CD14-positive monocyte (primary cell): Measurements from ENCODE around the gene PTOV1. TPM values are rescaled to one million over a fixed set of nuclear protein-coding genes. Genes with fewer than 3 reads are reported as not detected.
A peak's percentile ranks its signal among the peaks of the same experiment; 100 is the strongest.

Experiments used
- DNase-seq, 3 donors: peaks; one replicate each; pipeline ENCODE4 v3.0.0-alpha.2; 2011 to 2022
- H2AFZ ChIP-seq: 2 replicates; pipeline ENCODE4 v1.6.0; 2012; ENCODE audit warnings: mild to moderate bottlenecking, low read depth, low read length, inconsistent platforms; ENCODE audit not compliant: insufficient read depth, poor library complexity, severe bottlenecking
- H3K27ac ChIP-seq, 2 donors: 1 replicate in 1 of 2; 2 replicates in 1 of 2; pipeline ENCODE4 v1.5.1; 2012 to 2013; ENCODE audit warnings: low read length in 2 of 2, control low read depth in 1 of 2, inconsistent platforms in 1 of 2, low read depth in 1 of 2, mild to moderate bottlenecking in 1 of 2
- H3K27me3 ChIP-seq, 2 donors: one replicate each; pipeline versions ENCODE4 v1.6.0 to v1.6.1; 2011 to 2013; ENCODE audit warnings: low read length in 2 of 2; ENCODE audit not compliant: control insufficient read depth in 2 of 2, insufficient read depth in 2 of 2
- H3K36me3 ChIP-seq, 2 donors: replicated peaks in 1 of 2; 1 replicate in 1 of 2; 2 replicates in 1 of 2; pipeline versions ENCODE4 v1.5.1 to v1.6.1; 2012 to 2013; ENCODE audit warnings: low read length in 2 of 2, control low read depth in 1 of 2, inconsistent platforms in 1 of 2, mild to moderate bottlenecking in 1 of 2; ENCODE audit not compliant: insufficient read depth in 2 of 2, control insufficient read depth in 1 of 2
- H3K4me1 ChIP-seq, 2 donors: 1 replicate in 1 of 2; 2 replicates in 1 of 2; pipeline versions ENCODE4 v1.5.1 to v1.6.1; 2012 to 2013; ENCODE audit warnings: low read length in 2 of 2, control low read depth in 1 of 2, inconsistent platforms in 1 of 2, mild to moderate bottlenecking in 1 of 2, moderate library complexity in 1 of 2; ENCODE audit not compliant: insufficient read depth in 2 of 2, control insufficient read depth in 1 of 2
- H3K4me2 ChIP-seq: replicated peaks from 2 replicates; pipeline ENCODE3; 2012; ENCODE audit warnings: low read length, moderate library complexity, mild to moderate bottlenecking; ENCODE audit not compliant: poor library complexity, severe bottlenecking; ENCODE audit errors: extremely low read depth
- H3K4me3 ChIP-seq, 3 experiments: fragments of 200-600 bp in 1 of 3; sonication (generic) in 1 of 3; replicated peaks in 1 of 3; 1 replicate in 2 of 3; 2 replicates in 1 of 3; pipeline ENCODE4 v1.5.1; 2011 to 2013; ENCODE audit warnings: low read length in 3 of 3, mild to moderate bottlenecking in 3 of 3, control low read depth in 2 of 3, low read depth in 2 of 3, inconsistent platforms in 1 of 3, moderate library complexity in 1 of 3
- H3K79me2 ChIP-seq: 2 replicates; pipeline ENCODE4 v1.6.0; 2012; ENCODE audit warnings: mild to moderate bottlenecking, control low read depth, inconsistent platforms, low read length, moderate library complexity; ENCODE audit not compliant: insufficient read depth
- H3K9ac ChIP-seq: 2 replicates; pipeline ENCODE4 v1.6.0; 2017; ENCODE audit warnings: low read length, mild to moderate bottlenecking; ENCODE audit not compliant: insufficient read depth, poor library complexity, severe bottlenecking
- H3K9me3 ChIP-seq, 2 donors: replicated peaks in 1 of 2; 1 replicate in 1 of 2; 2 replicates in 1 of 2; pipeline versions ENCODE4 v1.5.1 to v1.6.1; 2012 to 2013; ENCODE audit warnings: low read length in 2 of 2, control low read depth in 1 of 2; ENCODE audit not compliant: control insufficient read depth in 1 of 2, insufficient read depth in 1 of 2
- H4K20me1 ChIP-seq: 2 replicates; pipeline ENCODE4 v1.6.0; 2012; ENCODE audit warnings: mild to moderate bottlenecking, low read length, control low read depth, moderate library complexity; ENCODE audit not compliant: insufficient read depth
- H3K27ac Mint-ChIP-seq, 7 donors: one replicate each; pipeline ENCODE4 v1.8.0; 2020; ENCODE audit warnings: mild to moderate bottlenecking in 7 of 7, mixed read lengths in 7 of 7, moderate library complexity in 6 of 7, inconsistent platforms in 2 of 7
- H3K27me3 Mint-ChIP-seq, 3 donors: one replicate each; pipeline ENCODE4 v1.8.0; 2021 to 2022; ENCODE audit warnings: low read depth in 3 of 3, mild to moderate bottlenecking in 3 of 3, mixed read lengths in 3 of 3, moderate library complexity in 3 of 3, inconsistent platforms in 1 of 3
- H3K36me3 Mint-ChIP-seq, 2 donors: one replicate each; pipeline ENCODE4 v1.8.0; 2020; ENCODE audit warnings: mixed read lengths in 2 of 2, inconsistent platforms in 1 of 2, mild to moderate bottlenecking in 1 of 2
- H3K4me1 Mint-ChIP-seq: one replicate; pipeline ENCODE4 v1.8.0; 2020; ENCODE audit warnings: mild to moderate bottlenecking, mixed read lengths
- H3K4me3 Mint-ChIP-seq, 2 donors: one replicate each; pipeline ENCODE4 v1.8.0; 2020; ENCODE audit warnings: mild to moderate bottlenecking in 2 of 2, mixed read lengths in 2 of 2, moderate library complexity in 1 of 2
- H3K9me3 Mint-ChIP-seq, 7 donors: one replicate each; pipeline ENCODE4 v1.8.0; 2020 to 2022; ENCODE audit warnings: mixed read lengths in 7 of 7, mild to moderate bottlenecking in 6 of 7, moderate library complexity in 6 of 7, inconsistent platforms in 2 of 7
- CTCF ChIP-seq: fragments of 200-600 bp; IDR thresholded peaks from one replicate; pipeline ENCODE4 v1.8.0; 2022; ENCODE audit warnings: antibody characterized with exemption, mild to moderate bottlenecking
- WGBS: methylation state at CpG from one replicate; pipeline ENCODE4 v1.1.5; 2013; ENCODE audit warnings: missing lambda C conversion rate; ENCODE audit not compliant: insufficient coverage; 5-methylcytosine and 5-hydroxymethylcytosine counted together
- intact Hi-C, 2 donors: fragments of 100-400 bp; cut with micrococcal nuclease; formaldehyde crosslinking; loops; one replicate each; pipeline versions ENCODE4 v1.15.0 to v1.15.1; 2023
- polyA plus RNA-seq, 3 donors: library from polyadenylated mRNA; depleted of rRNA in 1 of 3; unstranded in 2 of 3; stranded (reverse) in 1 of 3; fragments of 300-500 nt in 2 of 3; fragments of >200 nt in 1 of 3; fragmentation: Illumina TruSeq in 2 of 3; gene quantifications; 1 replicate in 2 of 3; 2 replicates in 1 of 3; pipeline ENCODE4 v1.2.3, GENCODE V29; 2012 to 2021

The PTOV1 gene
- polyA plus RNA-seq, 3 donors: 18.3 to 67.9 (median 31.2) TPM

- Histone ChIP-seq H3K4me1 (peaks cover 13 to 15% of the 10 kb centered on the region in 2 donors), H2AFZ (peak overlapping the region; percentile 63), H3K79me2 (no peaks in the 10 kb centered on the region), H3K27ac (no peak overlapping the region), H3K4me3 (peak overlapping the region; percentile 5 to 65 (median 16)), H3K36me3 (peaks cover 2 to 3% of the 10 kb centered on the region in 2 donors), H4K20me1 (peaks cover 15% of the 10 kb centered on the region), H3K9ac (no peak overlapping the region), H3K4me2 (peak overlapping the region; percentile 81), H3K27me3 (peaks cover 0 to 9% of the 10 kb centered on the region in 2 donors), H3K9me3 (no peaks in the 10 kb centered on the region)
- peak; percentile 94 for TF ChIP-seq CTCF
- intact Hi-C loops: loop anchor here in 1 of 2 donors (5.0 kb wide), 1 partner anchor 37 kb away; the partner anchor contains the start of genes ATF5 and NUP62
- peak overlapping the region in 5 of 7 donors; percentile 24 to 78 (median 46) for H3K27ac Mint-ChIP-seq
- peaks cover 22% of the 10 kb centered on the region for H3K4me1 Mint-ChIP-seq
- peaks cover 27 to 38% of the 10 kb centered on the region in 2 donors for H3K36me3 Mint-ChIP-seq
- DNase-seq: peak; percentile 79 to 85 (median 84)
- peaks cover 21 to 48% (median 30%) of the 10 kb centered on the region in 3 donors for H3K27me3 Mint-ChIP-seq
- WGBS: 25% methylated on average over 70 of the region's 71 CpGs
- peak overlapping the region; percentile 75 to 82 for H3K4me3 Mint-ChIP-seq
- H3K9me3 Mint-ChIP-seq: peaks cover 0 to 7% (median 0%) of the 10 kb centered on the region in 7 donors
Measured at GRCh38 chr19:49889687-49890348, 38.9 kb downstream of the PTOV1 start.

- peak; percentile 55 for TF ChIP-seq CTCF
- H3K4me1 Mint-ChIP-seq: peaks cover 27% of the 10 kb centered on the region
- peak overlapping the region in 5 of 7 donors; percentile 24 to 78 (median 46) for H3K27ac Mint-ChIP-seq
- Histone ChIP-seq H3K36me3 (no peaks in the 10 kb centered on the region), H3K27me3 (peaks cover 0 to 9% of the 10 kb centered on the region in 2 donors), H2AFZ (peak overlapping the region; percentile 63), H4K20me1 (peaks cover 15% of the 10 kb centered on the region), H3K4me1 (peaks cover 21 to 23% of the 10 kb centered on the region in 2 donors), H3K79me2 (no peaks in the 10 kb centered on the region), H3K4me3 (peak overlapping the region; percentile 5 to 65 (median 16)), H3K9ac (no peak overlapping the region), H3K4me2 (peak overlapping the region; percentile 81), H3K9me3 (no peaks in the 10 kb centered on the region), H3K27ac (no peak overlapping the region)
- 24% methylated on average over 58 of the region's 69 CpGs for WGBS
- peak overlapping the region; percentile 75 to 82 for H3K4me3 Mint-ChIP-seq
- intact Hi-C loops: no loop called here
- peaks cover 0 to 7% (median 0%) of the 10 kb centered on the region in 7 donors for H3K9me3 Mint-ChIP-seq
- peaks cover 19 to 48% (median 30%) of the 10 kb centered on the region in 3 donors for H3K27me3 Mint-ChIP-seq
- no peak for DNase-seq
- peaks cover 19 to 31% of the 10 kb centered on the region in 2 donors for H3K36me3 Mint-ChIP-seq
Measured at GRCh38 chr19:49890349-49891311, 39.7 kb downstream of the PTOV1 start.
